ENCODE data around the gene CPSF4. TPM values are rescaled to one million over a fixed set of nuclear protein-coding genes. Genes with fewer than 3 reads are reported as not detected.
A peak's percentile ranks its signal among the peaks of the same experiment; 100 is the strongest.

Gene CPSF4
- total RNA-seq, 2 experiments from 2014 or later: 84.4 to 88.6 TPM

GRCh38 chr7:99390941-99391602, 47.7 kb upstream of the CPSF4 start:
- H3K36me3 ChIP-seq (ENCODE audit: insufficient read depth, low read length): peaks cover 94% of the 10 kb centered on the region
- H4K20me1 ChIP-seq (ENCODE audit: insufficient read depth, low read length): peaks cover 6% of the 10 kb centered on the region; the same call in 1 of the 2 replicates
- no peak overlapping the region for H3K4me3 ChIP-seq (ENCODE audit: low read depth, low read length, poor library complexity, severe bottlenecking)
- DNase-seq (ENCODE audit: low spot score): no peak
- TF ChIP-seq CTCF (conservative IDR thresholded peaks at IDR 0.05; ENCODE audit: low read length): no peak
- no peak for TF ChIP-seq EZH2phosphoT487 (IDR thresholded peaks at IDR 0.05; ENCODE audit: borderline replicate concordance, low read depth, low read length)
- no peak overlapping the region for H3K27ac ChIP-seq (ENCODE audit: low read depth, low read length, poor library complexity, severe bottlenecking)
- H3K9me2 ChIP-seq (ENCODE audit: insufficient read depth, low read length): no peaks in the 10 kb centered on the region
- ChIA-PET POLR2A (interaction anchor here (0.5 to 0.7 kb wide), 4 partner anchors 12 to 1475 kb away, joined by 3 to 4 read pairs (median 4); no protein-coding TSS in a partner anchor), CTCF (ENCODE audit: unreplicated experiment) (no interaction called here)
- intact Hi-C loops (cut with micrococcal nuclease; ENCODE audit: unreplicated experiment): no loop called here
- peaks cover 15% of the 10 kb centered on the region for H3K4me1 ChIP-seq (ENCODE audit: insufficient read depth, low read length, poor library complexity, severe bottlenecking)
- no peaks in the 10 kb centered on the region for H3K79me2 ChIP-seq (ENCODE audit: insufficient read depth, low read depth, low read length)
- no peaks in the 10 kb centered on the region for H3K9me3 ChIP-seq (ENCODE audit: low read length)
- no peak overlapping the region for H2AFZ ChIP-seq (ENCODE audit: low read length)
- no TSS peak for BruUV-seq (replicated peaks)
- H3K4me2 ChIP-seq (ENCODE audit: low read length): no peak overlapping the region

GRCh38 chr7:99392046-99392445, 46.7 kb upstream of the CPSF4 start:
- no TSS peak for BruUV-seq (replicated peaks)
- no peaks in the 10 kb centered on the region for H3K9me2 ChIP-seq (ENCODE audit: insufficient read depth, low read length)
- peak overlapping the region; percentile 57 for H3K4me2 ChIP-seq (ENCODE audit: low read length)
- peaks cover 6% of the 10 kb centered on the region; the same call in 1 of the 2 replicates for H4K20me1 ChIP-seq (ENCODE audit: insufficient read depth, low read length)
- intact Hi-C loops (cut with micrococcal nuclease; ENCODE audit: unreplicated experiment): no loop called here
- H3K36me3 ChIP-seq (ENCODE audit: insufficient read depth, low read length): peaks cover 92% of the 10 kb centered on the region
- CTCF ChIA-PET (ENCODE audit: unreplicated experiment): interaction anchor here (1.1 kb wide), 1 partner anchor 19 kb away, joined by 6 read pairs; no protein-coding TSS in a partner anchor
- no peaks in the 10 kb centered on the region for H3K9me3 ChIP-seq (ENCODE audit: low read length)
- H3K4me1 ChIP-seq (ENCODE audit: insufficient read depth, low read length, poor library complexity, severe bottlenecking): peaks cover 15% of the 10 kb centered on the region
- TF ChIP-seq CTCF (conservative IDR thresholded peaks at IDR 0.05; ENCODE audit: low read length) (no peak), EZH2phosphoT487 (IDR thresholded peaks at IDR 0.05; ENCODE audit: borderline replicate concordance, low read depth, low read length) (no peak)
- no peak overlapping the region for H3K27ac ChIP-seq (ENCODE audit: low read depth, low read length, poor library complexity, severe bottlenecking)
- H3K4me3 ChIP-seq (ENCODE audit: low read depth, low read length, poor library complexity, severe bottlenecking): peak overlapping the region; percentile 41
- DNase-seq (ENCODE audit: low spot score): no peak
- POLR2A ChIA-PET: interaction anchor here (0.5 to 0.8 kb wide), 2 partner anchors 10 to 56 kb away, joined by 3 read pairs; no protein-coding TSS in a partner anchor
- no peaks in the 10 kb centered on the region for H3K79me2 ChIP-seq (ENCODE audit: insufficient read depth, low read depth, low read length)
- H2AFZ ChIP-seq (ENCODE audit: low read length): no peak overlapping the region
